Mucosa of gallbladder (tissue), 1 donor: Measurements from ENCODE around the gene ERCC3. TPM values are rescaled to one million over a fixed set of nuclear protein-coding genes. Genes with fewer than 3 reads are reported as not detected.
"Not testable (repeated sequence)": the region's sequence is repeated elsewhere in the genome, so short reads cannot be mapped to it uniquely, and the experiment has no call there.

Source experiments
- DNase-seq: peaks from one replicate; pipeline ENCODE4 v3.0.0-alpha.2; 2020; ENCODE audit warnings: low spot score
- total RNA-seq: library from RNA; stranded (reverse); gene quantifications from one replicate; pipeline ENCODE4 v1.2.1, GENCODE V29; 2021
- donor health status: DM: no; HTN: no; CAD: no.

The ERCC3 gene
- total RNA-seq, 1 donor from 2014 or later = 34.7 TPM

DNA sequence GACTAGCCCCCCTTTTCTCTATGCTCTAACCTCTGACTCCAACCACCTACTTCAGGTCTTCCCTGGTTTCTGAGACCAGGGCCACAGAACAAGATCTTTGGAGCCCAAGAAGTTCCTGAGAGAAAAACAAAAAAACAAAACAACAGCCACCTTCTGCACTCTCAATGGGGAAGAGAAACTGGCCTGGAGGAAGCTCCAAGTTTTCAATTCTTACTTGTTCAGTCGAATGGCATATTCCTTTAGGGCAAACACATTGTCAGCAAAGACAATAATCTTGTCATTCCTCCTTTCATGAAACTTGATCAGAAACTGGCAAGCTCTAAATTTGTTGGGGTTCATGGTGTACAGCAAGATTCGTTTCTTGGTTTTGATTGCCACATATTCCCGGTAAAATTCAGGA lies 15.0 kb downstream of the ERCC3 start:
- no peak for DNase-seq

DNA sequence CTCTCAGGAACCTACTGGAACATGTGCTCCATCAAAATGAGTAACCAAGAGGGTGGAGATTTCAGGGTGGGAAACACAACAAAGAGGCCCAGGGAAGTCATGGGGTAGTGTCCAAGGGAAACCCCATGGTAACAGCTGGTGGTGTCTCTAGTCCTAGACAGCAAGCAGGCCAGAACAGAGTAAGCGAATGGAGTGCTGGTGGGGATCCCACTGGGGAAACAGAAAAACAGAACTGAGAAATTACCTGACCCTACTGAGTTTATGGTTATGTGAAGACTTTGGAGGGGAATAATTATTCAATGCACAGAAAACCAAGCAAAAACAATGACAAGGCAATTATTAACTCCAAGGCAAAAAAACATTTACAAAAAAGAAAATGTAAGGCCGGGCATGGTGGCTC lies 16.9 kb downstream of the ERCC3 start:
- no peak for DNase-seq

DNA sequence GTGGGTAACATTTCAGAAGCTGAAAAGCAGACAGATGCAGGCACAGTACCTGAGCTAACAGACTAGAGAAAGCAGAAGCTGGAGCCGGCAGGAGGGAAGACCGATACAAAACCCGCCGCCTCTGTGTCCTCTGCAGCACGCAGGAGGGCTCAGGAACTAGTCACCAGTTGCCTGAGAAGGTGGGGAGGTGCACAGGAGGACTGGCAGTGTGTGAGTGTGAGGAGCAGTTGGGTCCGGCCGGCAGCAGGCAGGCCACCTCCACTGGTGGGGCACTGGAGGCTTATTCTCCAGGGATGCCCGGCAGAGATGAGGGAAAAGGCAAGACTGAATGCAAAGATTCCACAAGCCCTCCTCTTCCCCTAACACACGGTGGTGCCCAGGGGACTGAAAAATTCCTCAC lies 18.2 kb downstream of the ERCC3 start:
- DNase-seq = no peak

DNA sequence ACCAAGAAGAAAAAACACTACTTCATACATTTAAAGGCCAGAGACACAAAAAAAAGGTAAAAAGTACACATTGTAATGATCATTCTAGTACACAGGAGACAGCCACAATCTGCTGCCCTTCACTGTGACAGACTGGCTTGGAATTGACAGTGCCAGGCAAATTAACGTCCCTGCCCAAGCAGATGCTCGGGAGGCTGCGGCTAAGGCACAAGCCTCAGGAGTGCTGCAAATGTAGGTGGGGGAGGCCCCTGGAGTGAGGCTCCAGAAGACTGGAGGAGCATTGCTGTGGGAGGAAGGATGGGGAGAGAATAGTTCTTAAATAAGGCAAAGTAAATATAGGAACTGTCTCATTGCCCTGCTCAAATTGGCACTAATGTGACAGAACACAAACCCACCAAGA lies 18.6 kb downstream of the ERCC3 start:
- DNase-seq = no peak

DNA sequence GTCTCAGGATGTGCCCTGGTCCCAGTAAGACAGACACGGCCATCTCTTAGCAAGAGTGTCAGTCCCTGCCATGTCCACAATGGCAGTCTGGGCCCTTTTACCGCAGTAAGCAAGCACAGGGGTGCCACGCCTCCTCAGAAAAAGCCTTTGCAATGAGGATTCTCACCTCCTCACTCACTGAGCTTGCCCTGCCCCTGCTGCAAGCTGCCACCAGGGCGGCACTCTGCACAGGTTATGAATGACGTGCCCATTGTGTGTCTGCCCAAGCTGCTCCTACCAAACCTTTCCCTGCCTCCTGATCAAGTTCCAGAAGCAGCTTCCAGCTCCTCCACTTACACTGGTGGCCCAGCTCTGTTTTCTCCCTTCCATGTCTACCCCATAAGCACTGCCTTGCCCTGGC lies 23.3 kb downstream of the ERCC3 start:
- DNase-seq = no peak

DNA sequence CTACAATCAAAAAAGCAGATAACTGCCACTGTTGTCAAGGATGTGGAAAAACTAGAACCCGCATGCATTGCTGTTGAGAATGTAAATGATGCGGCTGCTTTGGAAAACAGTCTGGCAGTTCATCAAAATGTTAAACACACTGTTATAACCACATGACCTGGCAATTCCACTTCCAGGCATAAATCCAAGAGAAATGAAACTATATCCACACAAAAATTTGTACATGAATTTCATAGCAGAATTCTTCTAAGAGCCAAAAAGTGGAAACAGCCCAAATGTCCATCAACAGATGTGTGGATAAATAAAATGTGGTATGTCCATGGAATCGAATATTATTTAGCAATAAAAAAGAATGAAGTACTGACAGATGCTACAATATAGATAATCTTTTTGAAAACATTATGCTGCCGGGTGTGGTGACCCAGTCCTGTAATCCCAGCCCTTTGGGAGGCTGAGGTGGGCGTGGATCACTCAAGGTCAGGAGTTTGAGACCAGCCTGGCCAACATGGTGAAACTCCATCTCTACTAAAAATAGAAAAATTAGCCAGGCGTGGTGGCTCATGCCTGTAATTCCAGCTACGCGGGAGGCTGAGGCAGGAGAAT lies 32.0 kb downstream of the ERCC3 start:
- no peak for DNase-seq

DNA sequence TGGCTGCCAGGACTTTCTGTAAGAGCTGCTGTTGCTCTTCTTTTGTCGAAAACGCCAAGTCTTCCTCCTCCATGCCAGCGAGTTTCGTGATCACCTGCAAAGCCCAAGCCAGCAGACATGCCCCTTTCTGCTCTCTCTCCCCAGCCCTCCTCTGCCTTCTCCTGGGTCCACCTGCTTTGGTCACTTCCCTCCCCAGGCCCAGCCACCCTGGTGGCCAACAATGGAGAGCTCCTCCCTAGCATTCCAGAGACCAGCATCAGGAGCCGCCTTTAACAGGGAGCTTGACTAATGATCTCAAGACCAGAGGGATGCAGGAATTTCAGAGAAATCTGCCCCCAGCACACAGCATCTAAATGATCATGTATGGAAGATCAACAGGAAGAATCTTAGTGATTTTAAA lies 34.6 kb downstream of the ERCC3 start:
- no peak for DNase-seq

DNA sequence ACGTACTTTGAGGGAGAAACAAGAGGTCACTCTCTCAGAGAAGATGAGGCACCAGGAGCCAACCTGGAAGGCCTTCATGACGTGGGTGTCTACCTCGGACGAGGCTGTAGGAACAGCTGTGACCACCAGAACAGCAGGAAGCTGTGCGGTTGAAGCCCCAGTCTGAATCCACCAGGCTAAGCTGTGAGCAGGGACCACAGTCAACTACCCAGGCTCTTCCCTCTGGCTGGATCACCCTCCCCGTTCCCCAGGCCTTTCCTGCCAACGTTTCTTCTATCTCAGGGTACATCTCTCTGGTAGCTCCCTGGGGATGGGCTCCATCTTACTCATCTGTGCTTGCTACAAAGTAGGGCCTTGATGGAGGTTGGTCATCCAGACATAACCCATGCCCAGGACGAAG lies 37.1 kb downstream of the ERCC3 start:
- DNase-seq = no peak

DNA sequence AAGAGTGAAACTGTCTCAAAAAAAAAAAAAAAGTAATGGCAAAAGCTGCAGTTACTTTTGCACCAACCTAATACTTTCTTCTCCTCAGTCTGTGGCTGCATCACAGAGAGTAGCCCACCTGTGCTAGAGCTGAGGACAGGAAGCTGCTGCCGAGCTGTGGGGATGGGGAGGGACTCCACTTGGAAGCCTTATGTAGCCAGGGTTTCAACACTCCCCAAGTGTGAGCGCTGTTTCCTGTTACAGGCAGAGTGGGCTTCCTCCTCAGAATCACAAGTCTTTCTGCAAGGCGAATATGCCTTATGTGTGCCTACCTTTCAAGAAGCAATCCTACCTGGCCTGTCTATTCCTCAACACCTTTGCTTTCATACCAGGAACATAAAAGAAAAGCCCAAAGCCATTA lies 37.6 kb downstream of the ERCC3 start:
- no peak for DNase-seq

DNA sequence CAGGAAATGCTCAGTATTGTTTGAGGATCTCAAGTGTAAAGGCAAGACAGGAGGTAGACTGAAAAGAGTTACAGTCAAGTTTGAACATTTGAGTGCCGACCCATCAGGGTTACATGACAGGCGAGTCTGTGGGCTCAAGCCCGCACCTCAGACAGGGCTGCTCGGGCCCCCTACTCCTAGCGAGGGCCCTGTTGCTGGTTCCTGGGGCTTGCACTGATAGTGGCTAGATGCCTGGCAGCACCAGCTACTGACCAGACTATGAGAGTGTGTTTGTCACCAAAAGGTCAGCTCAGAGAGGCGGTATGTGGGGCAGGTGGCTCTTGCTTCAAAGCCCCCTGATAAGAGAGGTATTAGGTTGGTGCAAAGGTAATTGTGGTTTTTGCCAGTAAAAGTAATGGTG lies 38.2 kb downstream of the ERCC3 start:
- DNase-seq = no peak

DNA sequence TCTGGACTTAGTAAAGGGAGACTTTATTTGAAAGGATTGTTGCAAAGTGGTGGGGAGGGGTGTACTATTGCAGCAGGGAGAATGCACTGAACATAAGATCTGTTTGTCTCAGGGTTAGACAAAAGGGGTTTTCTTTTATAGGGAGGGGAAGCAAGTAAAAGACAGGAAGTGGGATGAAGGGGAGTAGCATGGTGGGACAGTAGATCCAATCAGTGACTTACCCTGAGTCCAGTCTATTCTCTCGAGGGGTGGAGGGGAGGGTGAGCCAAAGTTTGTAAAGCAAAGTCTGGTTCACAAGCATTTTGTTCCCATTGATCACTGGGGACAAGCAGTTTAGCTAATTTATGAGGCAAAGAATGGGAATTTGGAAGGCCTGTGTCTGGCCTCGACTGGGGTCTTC lies 38.8 kb downstream of the ERCC3 start:
- no peak for DNase-seq

DNA sequence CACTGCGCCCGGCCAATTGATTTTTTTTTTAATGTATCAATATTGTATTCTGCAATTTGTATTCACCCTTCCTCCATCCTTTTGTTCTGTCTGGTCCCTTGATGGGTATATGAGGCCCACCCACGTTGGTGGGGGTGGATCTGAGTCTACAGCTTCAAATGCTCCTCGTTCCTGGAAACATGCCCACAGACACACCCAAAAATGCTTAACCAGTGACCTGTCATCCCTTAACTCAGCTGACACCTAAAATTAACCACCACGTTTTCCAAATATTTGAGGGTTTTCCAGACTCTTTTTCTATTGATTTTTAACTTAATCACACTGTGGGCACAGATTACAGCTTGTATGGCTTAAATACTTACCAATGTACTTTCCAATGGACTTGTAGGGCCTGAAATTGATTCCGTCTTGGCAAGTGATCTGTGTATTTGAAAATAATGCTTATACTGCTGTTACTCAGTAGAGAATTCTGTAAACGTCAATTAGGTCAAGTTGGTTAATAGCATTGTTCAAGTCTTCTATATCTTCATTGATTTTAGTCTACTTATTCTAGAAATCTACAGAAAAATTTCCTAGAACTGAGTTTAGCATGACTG lies 39.5 kb downstream of the ERCC3 start:
- no peak for DNase-seq

DNA sequence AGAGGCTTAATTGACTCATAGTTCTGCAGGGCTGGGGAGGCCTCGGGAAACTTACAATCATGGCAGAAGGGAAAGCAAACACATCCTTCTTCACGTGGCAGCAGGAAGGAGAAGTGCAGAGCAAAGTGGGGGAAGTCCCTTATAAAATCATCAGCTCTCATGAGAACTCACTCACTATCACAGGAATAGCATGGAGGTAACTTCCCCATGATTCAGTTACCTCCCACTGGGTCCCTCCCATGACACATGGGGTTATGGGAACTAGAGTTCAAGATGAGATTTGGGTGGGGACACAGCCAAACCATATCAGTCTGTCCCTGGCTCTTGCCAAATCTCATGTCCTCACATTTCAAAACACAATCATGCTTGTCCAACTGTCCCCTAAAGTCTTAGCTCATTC lies 52.8 kb downstream of the ERCC3 start:
- DNase-seq = not testable (repeated sequence)

DNA sequence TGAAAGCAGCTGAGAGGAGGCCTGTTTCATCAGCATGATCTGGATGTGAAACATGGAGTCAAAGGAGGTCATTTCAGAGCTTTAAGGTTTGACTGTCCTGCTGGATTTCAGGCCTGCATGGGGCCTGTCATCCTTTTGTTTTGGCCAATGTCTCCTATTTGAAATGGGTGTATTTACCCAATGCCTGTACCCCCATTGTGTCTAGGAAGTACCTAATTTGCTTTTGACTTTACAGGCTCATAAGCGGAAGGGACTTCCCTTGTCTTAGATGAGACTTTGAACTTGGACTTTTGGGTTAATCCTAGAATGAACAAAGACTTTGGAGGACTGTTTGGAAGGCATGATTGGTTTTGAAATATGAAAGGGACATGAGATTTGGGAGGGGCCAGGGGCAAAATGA lies 54.5 kb downstream of the ERCC3 start:
- no peak for DNase-seq

DNA sequence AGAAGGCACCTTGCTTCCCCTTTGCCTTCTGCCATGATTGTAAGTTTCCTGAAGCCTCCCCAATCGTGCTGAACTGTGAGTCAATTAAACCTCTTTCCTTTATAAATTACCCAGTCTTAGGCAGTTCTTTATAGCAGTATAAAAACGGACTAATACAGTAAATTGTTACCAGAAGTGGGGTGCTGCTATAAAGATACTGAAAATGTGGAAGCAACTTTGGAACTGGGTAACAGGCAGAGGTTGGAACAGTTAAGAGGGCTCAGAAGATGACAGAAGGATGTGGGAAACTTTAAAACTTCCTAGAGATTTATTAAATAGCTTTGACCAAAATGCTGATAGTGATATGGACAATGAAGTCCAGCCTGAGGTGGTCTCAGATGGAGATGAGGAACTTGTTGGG lies 56.2 kb downstream of the ERCC3 start:
- DNase-seq = not testable (repeated sequence)

DNA sequence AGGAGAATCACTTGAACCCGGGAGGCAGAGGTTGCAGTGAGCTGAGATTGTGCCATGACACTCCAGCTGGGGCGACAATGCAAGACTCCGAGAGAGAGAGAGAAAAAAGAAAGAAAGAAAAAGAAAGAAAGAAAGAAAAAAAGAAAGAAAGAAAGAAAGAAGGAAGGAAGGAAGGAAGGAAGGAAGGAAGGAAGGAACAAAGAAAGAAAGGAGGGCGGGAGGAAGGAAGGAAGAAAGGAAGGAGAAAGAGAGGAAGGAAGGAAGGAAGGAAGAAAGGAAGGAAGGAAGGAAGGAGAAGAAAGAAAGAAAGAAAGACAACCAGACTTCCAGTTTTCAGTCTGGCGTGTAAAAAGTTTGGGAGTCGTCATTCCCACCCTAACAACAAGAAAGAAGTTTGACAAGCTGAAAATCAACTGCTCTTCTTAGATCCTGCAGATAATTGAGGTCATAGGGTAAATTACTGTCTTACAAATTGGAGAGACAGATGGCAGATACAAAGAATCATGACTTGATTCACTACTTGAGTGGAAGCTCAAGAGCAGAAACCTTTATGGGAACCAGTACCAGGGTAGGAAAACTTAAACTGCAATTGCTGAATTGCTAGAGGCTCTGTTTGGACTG lies 58.8 kb downstream of the ERCC3 start:
- DNase-seq = no peak

DNA sequence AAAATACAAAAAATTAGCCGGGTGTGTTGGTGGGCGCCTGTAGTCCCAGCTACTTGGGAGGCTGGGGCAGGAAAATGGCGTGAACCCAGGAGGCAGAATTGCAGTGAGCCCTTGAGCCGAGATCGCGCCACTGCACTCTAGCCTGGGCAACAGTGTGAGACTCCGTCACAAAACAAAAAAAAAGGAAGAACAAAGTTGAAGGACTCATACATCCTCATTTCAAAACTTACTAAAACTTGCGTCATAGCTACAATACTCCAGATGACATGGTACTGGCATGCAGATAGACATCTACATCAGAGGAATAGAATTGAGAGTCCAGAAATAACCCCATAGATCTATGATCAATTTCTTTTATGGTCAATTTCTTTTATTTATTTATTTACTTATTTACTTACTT lies 60.2 kb downstream of the ERCC3 start:
- no peak for DNase-seq

DNA sequence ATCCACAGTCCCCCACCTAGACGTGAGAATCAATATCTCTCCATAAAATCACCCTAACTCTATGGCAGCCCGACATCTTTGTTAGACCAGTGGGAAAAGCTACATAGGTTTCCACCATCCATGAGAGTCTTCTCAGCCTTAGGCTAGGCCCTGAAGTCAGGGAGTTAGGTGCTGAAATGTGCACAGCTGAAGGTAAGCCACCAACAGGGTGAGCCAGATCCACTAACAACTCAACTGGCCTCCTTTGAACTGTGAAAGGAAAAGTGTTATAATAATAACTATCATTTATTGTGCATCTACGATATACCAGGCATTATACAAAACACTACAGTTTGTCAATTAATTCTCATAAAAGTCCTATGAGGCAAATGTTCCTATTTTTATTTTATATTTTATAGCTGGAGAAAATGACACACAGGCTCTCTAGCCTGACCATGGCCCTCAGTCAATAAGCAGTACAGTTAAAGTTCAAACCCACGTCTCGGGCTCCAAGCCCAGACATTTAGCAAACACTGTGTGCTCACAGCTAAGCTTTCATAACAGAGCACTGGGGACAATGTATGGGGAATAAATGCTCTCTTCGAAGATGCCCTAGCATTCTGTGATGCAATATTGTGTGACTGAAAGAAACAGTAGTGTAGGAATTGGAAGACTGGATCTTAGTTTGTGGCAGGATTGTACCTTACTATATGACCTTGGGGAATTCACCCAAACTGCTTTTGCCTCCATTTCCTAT lies 62.6 kb downstream of the ERCC3 start:
- peak; percentile 36 for DNase-seq

DNA sequence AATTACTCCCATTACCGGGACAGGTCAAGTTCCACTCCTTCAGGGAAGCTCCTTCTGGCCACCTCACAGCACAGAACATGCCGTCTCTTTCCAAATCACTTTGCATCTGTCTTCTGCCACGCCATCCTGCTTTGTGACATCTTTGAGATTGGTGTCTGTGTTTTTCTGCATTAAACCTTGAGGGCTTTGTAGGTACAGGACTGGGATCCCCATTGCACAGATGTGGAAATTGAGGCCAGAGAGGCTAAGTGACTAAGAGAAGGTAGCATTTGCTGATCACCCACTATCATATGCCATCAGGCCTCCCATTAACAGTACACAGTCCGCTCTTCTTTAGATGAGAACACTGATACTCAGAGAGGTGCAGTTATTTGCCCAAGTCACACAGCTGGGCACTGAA lies 64.4 kb downstream of the ERCC3 start:
- no peak for DNase-seq

DNA sequence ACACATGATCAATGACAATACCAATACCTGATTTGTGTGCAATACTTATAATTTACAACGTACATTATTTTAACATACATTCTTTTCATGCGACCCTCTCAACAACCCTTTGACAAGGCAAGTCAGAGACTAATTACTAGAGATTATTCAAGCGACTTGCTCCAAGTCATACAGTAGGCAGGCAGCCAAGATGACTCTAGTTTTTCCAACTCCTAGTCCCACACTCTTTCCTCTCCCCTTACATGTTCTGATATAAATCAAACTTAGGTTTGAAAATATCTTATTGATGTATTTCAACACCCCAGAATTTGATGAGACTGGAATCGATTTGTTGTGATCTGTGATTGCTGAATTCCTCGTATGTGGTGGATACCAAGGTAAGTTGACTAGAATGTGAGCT lies 65.8 kb downstream of the ERCC3 start:
- DNase-seq = no peak

DNA sequence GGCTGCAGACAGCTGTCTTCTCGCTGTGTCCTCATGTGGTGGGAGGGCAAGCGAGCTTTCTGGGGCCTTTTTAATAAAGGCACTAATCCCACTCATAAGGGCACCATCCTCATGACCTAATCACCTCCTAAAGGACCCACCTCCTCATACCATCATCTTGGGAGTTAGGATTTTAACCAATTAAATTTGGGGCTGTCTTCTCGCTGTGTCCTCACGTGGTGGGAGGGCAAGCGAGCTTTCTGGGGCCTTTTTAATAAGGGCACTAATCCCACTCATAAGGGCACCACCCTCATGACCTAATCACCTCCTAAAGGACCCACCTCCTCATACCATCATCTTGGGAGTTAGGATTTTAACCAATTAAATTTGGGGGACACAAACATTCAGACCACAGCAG lies 66.7 kb downstream of the ERCC3 start:
- not testable (repeated sequence) for DNase-seq

DNA sequence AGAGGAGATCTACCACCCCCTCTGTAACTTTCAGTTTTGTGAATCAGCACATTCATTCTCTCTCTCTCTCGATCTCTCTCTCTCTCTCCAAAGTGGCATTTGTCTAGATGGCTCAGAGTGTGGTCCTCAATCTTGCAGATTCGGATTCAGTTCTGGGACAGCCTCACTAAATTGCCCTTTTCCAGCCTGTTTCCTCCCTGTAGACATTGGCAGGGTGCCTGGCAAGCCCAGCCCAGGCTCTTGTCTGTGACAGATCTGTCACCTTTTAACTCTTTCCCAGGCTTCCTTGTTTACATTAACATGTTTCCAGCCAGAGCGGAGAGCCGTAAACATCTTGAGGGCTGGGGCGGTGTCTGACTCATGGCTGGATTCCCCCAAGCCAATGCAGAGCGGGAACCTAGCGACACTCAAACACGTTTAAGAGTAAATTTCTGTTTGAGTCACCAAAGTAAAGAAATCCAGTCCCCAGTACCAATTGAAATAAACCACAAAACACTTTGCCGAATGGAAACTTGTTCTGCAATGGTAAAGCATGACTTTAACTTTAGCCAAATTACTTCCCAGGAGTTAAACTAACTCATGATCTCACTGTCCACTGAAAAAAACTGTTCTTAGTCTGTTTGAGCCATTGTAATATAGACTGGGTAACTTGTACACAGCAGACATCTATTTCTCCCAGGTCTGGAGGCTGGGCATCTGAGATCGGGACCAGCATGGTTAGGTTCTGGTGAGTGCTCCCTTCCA lies 67.3 kb downstream of the ERCC3 start:
- DNase-seq = peak; percentile 61
